Measurements from ENCODE around the gene ARID5B.
"Not testable (repeated sequence)": the region's sequence is repeated elsewhere in the genome, so short reads cannot be mapped to it uniquely, and the experiment has no call there.

The ARID5B gene

GRCh38 chr10:61971003-61971325 is 69.5 kb downstream of the ARID5B start:
- no peak for DNase-seq

- DNase-seq, result no peak
These were observed 71.7 kb downstream of the ARID5B start for GRCh38 chr10:61973169-61973568.

GRCh38 chr10:61973906-61974305 is 72.4 kb downstream of the ARID5B start:
- no peak for DNase-seq

GRCh38 chr10:61974601-61975390 is 73.3 kb downstream of the ARID5B start:
- no peak for DNase-seq

GRCh38 chr10:61975391-61975932 is 74.0 kb downstream of the ARID5B start:
- DNase-seq, result no peak

GRCh38 chr10:61976951-61977721 is 75.6 kb downstream of the ARID5B start:
- DNase-seq, result not testable (repeated sequence)

GRCh38 chr10:61978965-61979364 is 77.5 kb downstream of the ARID5B start:
- no peak for DNase-seq

- DNase-seq, result no peak
These were observed 80.0 kb downstream of the ARID5B start for GRCh38 chr10:61981460-61981859.

GRCh38 chr10:61983255-61983654 is 81.8 kb downstream of the ARID5B start:
- DNase-seq, result no peak

GRCh38 chr10:61984803-61985418 is 83.4 kb downstream of the ARID5B start:
- no peak for DNase-seq

GRCh38 chr10:61985715-61986114 is 84.2 kb downstream of the ARID5B start:
- no peak for DNase-seq

GRCh38 chr10:61986382-61986781 is 84.9 kb downstream of the ARID5B start:
- no peak for DNase-seq

GRCh38 chr10:61986788-61987492 is 85.4 kb downstream of the ARID5B start:
- no peak for DNase-seq

- no peak for DNase-seq
These were observed 86.0 kb downstream of the ARID5B start for GRCh38 chr10:61987537-61987936.

- DNase-seq, result no peak
These were observed 86.5 kb downstream of the ARID5B start for GRCh38 chr10:61987951-61988379.

- no peak for DNase-seq
These were observed 88.7 kb downstream of the ARID5B start for GRCh38 chr10:61989995-61990760.

- DNase-seq, result no peak
These were observed 89.2 kb downstream of the ARID5B start for GRCh38 chr10:61990761-61991135.

- no peak for DNase-seq
These were observed 89.7 kb downstream of the ARID5B start for GRCh38 chr10:61991166-61991565.

- no peak for DNase-seq
These were observed 90.6 kb downstream of the ARID5B start for GRCh38 chr10:61992059-61992460.

- DNase-seq, result no peak
These were observed 91.5 kb downstream of the ARID5B start for GRCh38 chr10:61992671-61993668.

All from cortex of kidney (tissue), 1 donor.